ENCODE results near the gene F10. TPM values are rescaled to one million over a fixed set of nuclear protein-coding genes. Genes with fewer than 3 reads are reported as not detected.
"Not testable (repeated sequence)": the region's sequence is repeated elsewhere in the genome, so short reads cannot be mapped to it uniquely, and the experiment has no call there.

The F10 gene
- total and polyA plus RNA-seq, 12 donors: 4.4 to 81.8 (median 12.6) TPM

DNA sequence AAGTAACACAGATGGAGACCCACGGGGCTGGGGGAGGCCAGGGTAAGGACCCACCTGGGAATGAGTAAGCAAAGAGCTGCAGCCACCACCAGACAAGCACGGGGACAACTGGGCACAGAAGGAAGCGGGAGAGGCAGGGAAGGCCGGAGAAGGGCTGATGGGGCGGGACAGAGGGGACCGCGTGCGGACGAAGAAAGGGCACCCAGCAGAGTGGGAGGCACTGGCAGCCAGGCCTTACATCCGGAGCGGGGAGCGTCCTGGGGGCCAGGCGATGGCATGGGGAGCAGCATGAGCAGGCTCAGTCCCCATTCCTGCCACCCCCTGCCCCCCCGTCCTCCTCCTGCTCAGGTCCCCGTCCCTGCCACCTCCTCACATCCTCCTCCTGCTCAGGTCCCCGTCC, 38.8 kb downstream of the F10 start:
- no peaks in the 10 kb centered on the region for H3K36me3 ChIP-seq (replicated peaks in 1 of 2)
- intact Hi-C loops (cut with DNase I): no loop called here
- H3K27ac ChIP-seq: no peak overlapping the region
- no peak for DNase-seq
- no peaks in the 10 kb centered on the region for H3K27me3 ChIP-seq
- 42 to 63% (median 50%) methylated on average over 13 to 16 of the region's 16 CpGs for WGBS, 4 donors
- TF ChIP-seq, protein P1, sequence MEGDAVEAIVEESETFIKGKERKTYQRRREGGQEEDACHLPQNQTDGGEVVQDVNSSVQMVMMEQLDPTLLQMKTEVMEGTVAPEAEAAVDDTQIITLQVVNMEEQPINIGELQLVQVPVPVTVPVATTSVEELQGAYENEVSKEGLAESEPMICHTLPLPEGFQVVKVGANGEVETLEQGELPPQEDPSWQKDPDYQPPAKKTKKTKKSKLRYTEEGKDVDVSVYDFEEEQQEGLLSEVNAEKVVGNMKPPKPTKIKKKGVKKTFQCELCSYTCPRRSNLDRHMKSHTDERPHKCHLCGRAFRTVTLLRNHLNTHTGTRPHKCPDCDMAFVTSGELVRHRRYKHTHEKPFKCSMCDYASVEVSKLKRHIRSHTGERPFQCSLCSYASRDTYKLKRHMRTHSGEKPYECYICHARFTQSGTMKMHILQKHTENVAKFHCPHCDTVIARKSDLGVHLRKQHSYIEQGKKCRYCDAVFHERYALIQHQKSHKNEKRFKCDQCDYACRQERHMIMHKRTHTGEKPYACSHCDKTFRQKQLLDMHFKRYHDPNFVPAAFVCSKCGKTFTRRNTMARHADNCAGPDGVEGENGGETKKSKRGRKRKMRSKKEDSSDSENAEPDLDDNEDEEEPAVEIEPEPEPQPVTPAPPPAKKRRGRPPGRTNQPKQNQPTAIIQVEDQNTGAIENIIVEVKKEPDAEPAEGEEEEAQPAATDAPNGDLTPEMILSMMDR (IDR thresholded peaks at IDR 0.05): no peak
- TF ChIP-seq POLR2A (IDR thresholded peaks at IDR 0.05): no peak
- H3K9me3 ChIP-seq (replicated peaks in 1 of 3): no peaks in the 10 kb centered on the region
- no peak overlapping the region for H3K4me3 ChIP-seq
- no peaks in the 10 kb centered on the region for H3K4me1 ChIP-seq (replicated peaks in 1 of 2)

DNA sequence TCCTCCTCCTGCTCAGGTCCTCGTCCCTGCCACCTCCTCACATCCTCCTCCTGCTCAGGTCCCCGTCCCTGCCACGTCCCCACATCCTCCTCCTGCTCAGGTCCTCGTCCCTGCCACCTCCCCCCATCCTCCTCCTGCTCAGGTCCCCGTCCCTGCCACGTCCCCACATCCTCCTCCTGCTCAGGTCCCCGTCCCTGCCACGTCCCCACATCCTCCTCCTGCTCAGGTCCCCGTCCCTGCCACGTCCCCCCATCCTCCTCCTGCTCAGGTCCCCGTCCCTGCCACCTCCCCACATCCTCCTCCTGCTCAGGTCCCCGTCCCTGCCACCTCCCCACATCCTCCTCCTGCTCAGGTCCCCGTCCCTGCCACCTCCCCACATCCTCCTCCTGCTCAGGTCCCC, 39.4 kb downstream of the F10 start:
- 33 to 45% (median 38%) methylated on average over 4 to 11 of the region's 13 CpGs; no CpG with 5 or more reads in 1 of the 4 donors for WGBS, 4 donors
- H3K4me1 ChIP-seq (replicated peaks in 1 of 2); H3K27ac ChIP-seq; H3K27me3 ChIP-seq; H3K9me3 ChIP-seq (replicated peaks in 1 of 3); H3K4me3 ChIP-seq; intact Hi-C loops (cut with DNase I); DNase-seq; H3K36me3 ChIP-seq (replicated peaks in 1 of 2): not testable (repeated sequence)

- Histone ChIP-seq H3K27ac (no peak overlapping the region), H3K36me3 (replicated peaks in 1 of 2) (no peaks in the 10 kb centered on the region), H3K4me3 (no peak overlapping the region), H3K4me1 (replicated peaks in 1 of 2) (no peaks in the 10 kb centered on the region), H3K27me3 (no peaks in the 10 kb centered on the region), H3K9me3 (replicated peaks in 1 of 3) (no peaks in the 10 kb centered on the region)
- no peak for TF ChIP-seq POLR2A (IDR thresholded peaks at IDR 0.05)
- TF ChIP-seq, protein P1 (IDR thresholded peaks at IDR 0.05): no peak
- DNase-seq: no peak
- intact Hi-C loops (cut with DNase I): no loop called here
- WGBS, 4 donors: 27 to 36% (median 32%) methylated on average over 18 to 25 of the region's 25 CpGs
Observed at GRCh38 chr13:113162783-113163685, 40.4 kb downstream of the F10 start.

GRCh38 chr13:113164492-113164891, 41.9 kb downstream of the F10 start:
- Histone ChIP-seq H3K4me3 (no peak overlapping the region), H3K36me3 (replicated peaks in 1 of 2) (no peaks in the 10 kb centered on the region), H3K27ac (no peak overlapping the region), H3K4me1 (replicated peaks in 1 of 2) (no peaks in the 10 kb centered on the region), H3K27me3 (no peaks in the 10 kb centered on the region), H3K9me3 (replicated peaks in 1 of 3) (no peaks in the 10 kb centered on the region)
- DNase-seq: no peak
- TF ChIP-seq, protein P1 (IDR thresholded peaks at IDR 0.05): no peak
- no peak for TF ChIP-seq POLR2A (IDR thresholded peaks at IDR 0.05)
- WGBS, 4 donors: 65 to 89% (median 77%) methylated on average over 7 to 12 of the region's 12 CpGs
- intact Hi-C loops (cut with DNase I): no loop called here

GRCh38 chr13:113166266-113166665, 43.7 kb downstream of the F10 start:
- Histone ChIP-seq H3K4me3 (no peak overlapping the region), H3K27ac (no peak overlapping the region), H3K36me3 (replicated peaks in 1 of 2) (peaks cover 0 to 2% of the 10 kb centered on the region in 2 donors), H3K9me3 (replicated peaks in 1 of 3) (no peaks in the 10 kb centered on the region), H3K4me1 (replicated peaks in 1 of 2) (no peaks in the 10 kb centered on the region), H3K27me3 (no peaks in the 10 kb centered on the region)
- TF ChIP-seq POLR2A (IDR thresholded peaks at IDR 0.05): no peak
- no peak for DNase-seq
- intact Hi-C loops (cut with DNase I): no loop called here
- WGBS, 4 donors: 85 to 95% (median 93%) methylated on average over 9 to 10 of the region's 10 CpGs
